Heart left ventricle (tissue), 13 donors: ENCODE data around the gene DCP2.

ENCODE experiments used
- POLR2A ChIP-seq, 2 donors: fragments of 450-650 bp; IDR thresholded peaks; one replicate each; pipeline ENCODE4 v1.6.1; 2017; ENCODE audit warnings: antibody characterized with exemption in 2 of 2, mild to moderate bottlenecking in 2 of 2, moderate library complexity in 2 of 2
- TF ChIP-seq, protein P1 (sequence below), 12 donors: fragments of 200-600 bp; sonication (generic) in 4 of 12; IDR thresholded peaks; one replicate each; pipeline versions ENCODE4 v1.5.0 to v1.8.0; 2018 to 2022; ENCODE audit warnings: antibody characterized with exemption in 12 of 12, mild to moderate bottlenecking in 5 of 12
- donor health status: ischemic (EF 13 %, LVEDD 7.1; RV severe dilation, severe dysfunction).
- donor health status: DM: no; HTN: yes; CAD: no.
- donor health status: DM: no; HTN: no; CAD: no.
- donor health status: ischemic (EF 25% LVEDD 6.9; RV normal size, moderate dysfunction).
- donor health status: ischemic (EF 25% LVEDD 5.7; RV mildly dilated, moderate dysfunction).
- donor health status: ischemic (EF 35%, LVEDD 5.7; RV mildly dilated, moderate dysfunction).
- donor health status: nonischemic (EF 11% LVEDD 7.7; RV severe dilation, severe dysfunction).
- donor health status: DM: yes; HTN: yes; CAD: no.
- donor health status: PGD.
- donor health status: ischemic (EF 29% LVEDD 5.4; RV normal size, mild dysfunction).
- donor health status: nonischemic (EF 23%, LVEDD 6.1; RV moderate dilation, normal function).

DNA sequence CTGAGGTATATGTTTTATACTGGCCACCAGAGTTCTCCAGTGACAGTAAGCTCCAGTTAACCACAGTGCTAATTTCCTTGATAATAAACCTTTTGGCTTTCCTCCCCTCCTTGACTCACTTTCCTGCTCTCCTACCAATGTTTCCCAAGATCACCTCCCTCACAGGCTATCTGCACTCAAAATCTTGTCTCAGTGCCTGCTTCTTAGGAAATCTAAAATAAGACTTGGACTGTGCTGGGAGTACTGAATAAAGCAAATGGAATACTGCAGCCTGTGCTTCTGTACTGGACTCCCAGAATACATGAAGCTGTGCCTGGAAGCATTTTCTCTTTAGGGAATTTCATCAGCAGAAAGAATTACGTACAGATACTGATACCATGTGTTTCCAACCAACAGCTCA lies 1.7 kb upstream of the DCP2 start:
- TF ChIP-seq, protein P1, sequence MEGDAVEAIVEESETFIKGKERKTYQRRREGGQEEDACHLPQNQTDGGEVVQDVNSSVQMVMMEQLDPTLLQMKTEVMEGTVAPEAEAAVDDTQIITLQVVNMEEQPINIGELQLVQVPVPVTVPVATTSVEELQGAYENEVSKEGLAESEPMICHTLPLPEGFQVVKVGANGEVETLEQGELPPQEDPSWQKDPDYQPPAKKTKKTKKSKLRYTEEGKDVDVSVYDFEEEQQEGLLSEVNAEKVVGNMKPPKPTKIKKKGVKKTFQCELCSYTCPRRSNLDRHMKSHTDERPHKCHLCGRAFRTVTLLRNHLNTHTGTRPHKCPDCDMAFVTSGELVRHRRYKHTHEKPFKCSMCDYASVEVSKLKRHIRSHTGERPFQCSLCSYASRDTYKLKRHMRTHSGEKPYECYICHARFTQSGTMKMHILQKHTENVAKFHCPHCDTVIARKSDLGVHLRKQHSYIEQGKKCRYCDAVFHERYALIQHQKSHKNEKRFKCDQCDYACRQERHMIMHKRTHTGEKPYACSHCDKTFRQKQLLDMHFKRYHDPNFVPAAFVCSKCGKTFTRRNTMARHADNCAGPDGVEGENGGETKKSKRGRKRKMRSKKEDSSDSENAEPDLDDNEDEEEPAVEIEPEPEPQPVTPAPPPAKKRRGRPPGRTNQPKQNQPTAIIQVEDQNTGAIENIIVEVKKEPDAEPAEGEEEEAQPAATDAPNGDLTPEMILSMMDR (IDR thresholded peaks at IDR 0.05): no peak
- TF ChIP-seq POLR2A (IDR thresholded peaks at IDR 0.05): no peak
